NCI-H1092 (cell line): ENCODE results near the gene NARF.
A peak's percentile ranks its signal among the peaks of the same experiment; 100 is the strongest.
"Not testable (repeated sequence)": the region's sequence is repeated elsewhere in the genome, so short reads cannot be mapped to it uniquely, and the experiment has no call there.

Experiments used
- DNase-seq: peaks from one replicate; lab custom pipeline; 2025; lab: John Stamatoyannopoulos, UW

NARF gene

GRCh38 chr17:82497483-82498405 lies 39.2 kb downstream of the NARF start:
- DNase-seq = no peak

GRCh38 chr17:82502207-82502606 lies 43.7 kb downstream of the NARF start:
- DNase-seq = no peak

GRCh38 chr17:82503094-82503727 lies 44.7 kb downstream of the NARF start:
- DNase-seq = no peak

GRCh38 chr17:82503728-82504308 lies 45.3 kb downstream of the NARF start:
- DNase-seq = no peak

- DNase-seq = no peak
These were observed 46.8 kb downstream of the NARF start for GRCh38 chr17:82505296-82505695.

GRCh38 chr17:82506402-82506801 lies 47.9 kb downstream of the NARF start:
- not testable (repeated sequence) for DNase-seq

GRCh38 chr17:82507631-82508175 lies 49.2 kb downstream of the NARF start:
- DNase-seq = no peak

GRCh38 chr17:82511642-82512041 lies 53.1 kb downstream of the NARF start:
- DNase-seq = not testable (repeated sequence)

- not testable (repeated sequence) for DNase-seq
These were observed 55.3 kb downstream of the NARF start for GRCh38 chr17:82513864-82514263.

GRCh38 chr17:82517230-82517865 lies 58.8 kb downstream of the NARF start:
- no peak for DNase-seq

GRCh38 chr17:82518826-82519810 lies 60.6 kb downstream of the NARF start, which contains the start of gene FOXK2:
Gene FOXK2, plus strand, starts transcription at chr17:82519732. Its CDS starts 157 bp downstream, at chr17:82519889.
- DNase-seq = peak; percentile 94

GRCh38 chr17:82519971-82520903 lies 61.7 kb downstream of the NARF start:
- DNase-seq = no peak

- DNase-seq = no peak
These were observed 66.0 kb downstream of the NARF start for GRCh38 chr17:82524540-82524939.

- DNase-seq = no peak
These were observed 67.2 kb downstream of the NARF start for GRCh38 chr17:82525712-82526111.

- no peak for DNase-seq
These were observed 69.4 kb downstream of the NARF start for GRCh38 chr17:82527898-82528297.

- DNase-seq = no peak
These were observed 70.1 kb downstream of the NARF start for GRCh38 chr17:82528484-82529265.

GRCh38 chr17:82529914-82530300 lies 71.4 kb downstream of the NARF start:
- DNase-seq = no peak

- no peak for DNase-seq
These were observed 72.9 kb downstream of the NARF start for GRCh38 chr17:82531431-82531881.

GRCh38 chr17:82534401-82534812 lies 75.9 kb downstream of the NARF start:
- DNase-seq = no peak
